Skeletal muscle cell (primary cell): Measurements from ENCODE around the gene DSN1.
A peak's percentile ranks its signal among the peaks of the same experiment; 100 is the strongest.

Source experiments
- DNase-seq: peaks from one replicate; pipeline ENCODE4 v3.0.0-alpha.2; 2010; ENCODE audit warnings: low read depth
- H3K4me3 ChIP-seq: 2 replicates; pipeline ENCODE4 v1.5.1; 2011; ENCODE audit warnings: low read depth, mild to moderate bottlenecking, control low read depth, low read length, moderate library complexity

The DSN1 gene, protein sequence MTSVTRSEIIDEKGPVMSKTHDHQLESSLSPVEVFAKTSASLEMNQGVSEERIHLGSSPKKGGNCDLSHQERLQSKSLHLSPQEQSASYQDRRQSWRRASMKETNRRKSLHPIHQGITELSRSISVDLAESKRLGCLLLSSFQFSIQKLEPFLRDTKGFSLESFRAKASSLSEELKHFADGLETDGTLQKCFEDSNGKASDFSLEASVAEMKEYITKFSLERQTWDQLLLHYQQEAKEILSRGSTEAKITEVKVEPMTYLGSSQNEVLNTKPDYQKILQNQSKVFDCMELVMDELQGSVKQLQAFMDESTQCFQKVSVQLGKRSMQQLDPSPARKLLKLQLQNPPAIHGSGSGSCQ

DNA sequence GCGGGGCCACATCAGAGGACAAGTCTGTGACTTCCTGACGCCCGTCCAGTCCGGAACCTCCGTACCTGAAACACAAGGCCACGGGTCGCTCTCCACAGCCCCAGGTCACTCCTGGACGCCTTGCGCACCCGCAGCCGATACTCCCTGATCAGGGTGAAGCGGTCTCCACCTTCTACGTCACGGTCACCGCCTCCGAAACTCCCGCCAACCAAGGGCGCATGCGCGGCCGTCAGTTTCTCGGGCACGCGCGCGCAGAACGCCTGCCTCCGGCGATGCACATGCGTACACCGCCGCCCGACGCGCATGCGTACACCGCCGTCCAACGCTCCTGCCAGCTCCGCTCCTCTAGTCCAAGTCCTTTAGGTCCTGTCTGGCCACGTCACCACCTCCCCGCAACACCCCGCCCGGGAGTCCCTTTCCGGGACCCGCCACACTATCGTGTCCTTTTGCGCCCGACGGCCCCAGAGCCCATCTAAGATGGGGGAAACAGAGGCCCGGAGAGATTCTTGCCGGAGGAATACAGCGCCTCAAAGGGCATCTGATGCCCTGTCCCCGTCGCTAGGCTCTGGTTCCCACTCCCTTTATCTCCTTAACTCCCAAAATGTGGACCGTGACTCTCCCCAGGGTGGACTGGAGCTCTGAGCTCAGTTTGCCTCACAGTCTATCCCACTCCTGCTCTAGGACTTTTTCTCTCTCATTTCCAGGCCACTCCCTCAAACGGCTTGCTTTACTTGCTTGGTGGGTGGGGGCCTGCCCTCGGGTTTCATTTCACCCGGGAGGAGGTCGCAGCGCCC lies at the start of gene DSN1:
TSS of gene DSN1 (minus strand) at position 167 of the 794 bp plus-strand sequence. CDS start 2,305 bp downstream, outside the sequence.
- H3K4me3 ChIP-seq: peak within 1 kb of the TSS; percentile 81
- DNase-seq: peak; percentile 90

DNA sequence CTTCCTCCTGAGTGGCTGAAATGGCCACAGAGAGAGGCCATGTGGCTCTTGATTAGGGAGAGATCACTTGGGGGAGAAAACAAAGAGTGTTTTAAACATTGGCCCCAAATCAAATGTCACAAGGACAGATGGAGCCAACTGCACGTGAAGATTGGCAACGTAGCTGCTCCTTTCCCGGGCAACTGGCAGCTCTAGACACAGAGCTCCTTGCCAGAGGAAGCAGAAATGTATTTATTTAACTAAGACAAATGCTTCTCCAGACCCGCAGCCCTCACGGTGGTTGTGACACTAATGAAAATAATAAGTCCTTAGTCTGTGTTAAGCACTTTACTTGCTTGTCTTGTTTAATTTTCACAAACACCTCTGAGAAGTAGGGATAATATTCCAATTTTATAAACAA lies 49.6 kb upstream of the DSN1 start:
- DNase-seq: no peak
- H3K4me3 ChIP-seq: no peak overlapping the region

DNA sequence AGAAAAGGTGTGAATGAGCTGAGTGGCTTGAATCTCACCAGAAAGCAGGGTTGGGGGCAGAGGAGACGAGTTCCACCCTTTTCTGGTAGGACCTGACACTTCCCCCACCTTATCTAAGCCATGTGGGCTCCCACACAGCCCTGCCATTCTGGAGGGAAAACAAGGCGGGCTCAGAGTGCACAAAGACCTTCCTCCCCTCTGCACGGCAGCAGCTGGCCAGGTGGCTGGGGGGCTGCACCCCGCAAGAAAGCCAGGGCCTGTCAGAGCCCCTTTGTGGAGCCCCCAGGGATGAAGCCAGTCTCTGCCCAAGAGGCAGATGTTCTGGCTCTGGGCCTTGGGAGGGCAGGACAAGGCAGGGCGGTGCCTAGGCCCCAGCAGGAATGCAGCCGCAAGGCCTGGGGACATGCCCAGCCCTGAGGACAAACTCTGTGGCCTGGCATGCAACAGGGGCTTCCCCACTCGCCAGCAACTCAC lies 48.4 kb upstream of the DSN1 start:
- no peak overlapping the region for H3K4me3 ChIP-seq
- DNase-seq: no peak

DNA sequence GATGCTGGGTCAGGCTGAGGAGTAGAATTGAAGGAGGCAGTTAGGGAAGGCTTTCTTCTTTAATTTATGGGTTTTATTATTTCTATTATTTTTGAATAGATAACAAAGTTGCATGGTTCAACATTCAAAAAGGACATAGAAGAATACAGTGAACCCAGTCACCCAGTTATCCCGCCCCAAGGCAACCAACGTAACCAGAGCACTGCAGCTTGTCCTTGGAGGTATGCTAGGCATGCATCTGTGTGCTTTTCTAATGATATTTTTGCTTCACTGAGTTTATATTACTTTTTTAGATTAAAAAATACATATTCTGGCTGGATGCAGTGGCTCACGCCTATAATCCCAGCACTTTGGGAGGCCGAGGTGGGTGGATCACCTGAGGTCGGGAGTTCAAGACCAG lies 47.4 kb upstream of the DSN1 start:
- no peak for DNase-seq
- no peak overlapping the region for H3K4me3 ChIP-seq

DNA sequence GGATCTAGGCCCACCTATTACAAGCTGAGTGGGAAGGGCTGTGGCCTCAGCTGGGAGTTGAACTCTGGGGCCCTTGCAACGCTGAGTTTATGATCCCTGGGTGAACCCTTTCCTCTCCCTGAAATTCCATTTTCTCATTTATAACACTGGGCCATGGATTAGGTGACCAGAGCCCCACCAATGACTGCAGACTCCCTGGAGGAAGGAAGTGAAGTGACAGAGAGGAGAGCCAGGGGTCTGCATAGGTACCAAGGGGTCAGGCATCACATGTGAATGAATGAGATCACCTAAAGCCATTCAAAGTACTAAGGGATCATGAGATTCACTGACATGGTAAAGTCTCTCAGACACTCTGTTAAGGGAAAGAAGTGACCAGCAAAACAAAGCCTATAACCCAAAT lies 46.5 kb upstream of the DSN1 start:
- H3K4me3 ChIP-seq: no peak overlapping the region
- no peak for DNase-seq

DNA sequence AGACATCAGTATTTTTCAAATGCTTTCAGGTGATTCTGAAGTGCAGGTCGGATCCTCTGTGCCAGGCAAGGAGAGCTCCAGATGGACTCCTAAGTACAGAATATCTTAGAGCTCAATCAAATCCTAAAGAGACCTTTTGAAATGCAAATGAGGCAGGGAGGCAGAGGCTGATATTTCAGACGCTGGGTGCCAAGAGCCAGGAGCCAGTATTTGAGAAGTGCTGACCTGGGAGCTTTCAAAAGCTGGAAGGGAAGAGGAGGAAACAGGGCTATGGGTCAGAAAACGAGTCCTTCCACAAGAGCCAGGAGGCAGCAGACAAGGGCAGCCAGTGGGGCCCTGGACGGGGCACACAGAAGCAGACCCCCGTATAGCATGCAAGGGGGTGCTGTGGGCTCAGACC lies 46.1 kb upstream of the DSN1 start:
- no peak for DNase-seq
- no peak overlapping the region for H3K4me3 ChIP-seq

DNA sequence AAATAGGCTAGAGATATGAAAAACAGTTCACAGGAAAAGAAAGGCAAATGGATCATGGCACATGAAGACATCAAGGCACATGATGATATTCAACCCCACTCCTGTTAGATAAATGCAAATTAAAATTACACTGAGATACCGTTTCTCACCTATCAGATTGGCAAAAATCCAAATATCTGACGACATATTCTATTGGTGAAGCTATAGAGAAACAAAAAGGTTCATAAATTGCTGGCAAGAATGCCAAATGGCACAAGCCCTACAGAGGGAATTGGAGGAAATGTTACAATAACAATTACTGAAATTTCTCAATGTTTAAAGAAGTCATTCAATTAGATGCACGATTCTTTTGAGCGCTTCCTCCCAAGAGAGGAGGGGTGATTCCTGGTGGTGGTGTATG lies 45.3 kb upstream of the DSN1 start:
- no peak for DNase-seq
- H3K4me3 ChIP-seq: no peak overlapping the region

DNA sequence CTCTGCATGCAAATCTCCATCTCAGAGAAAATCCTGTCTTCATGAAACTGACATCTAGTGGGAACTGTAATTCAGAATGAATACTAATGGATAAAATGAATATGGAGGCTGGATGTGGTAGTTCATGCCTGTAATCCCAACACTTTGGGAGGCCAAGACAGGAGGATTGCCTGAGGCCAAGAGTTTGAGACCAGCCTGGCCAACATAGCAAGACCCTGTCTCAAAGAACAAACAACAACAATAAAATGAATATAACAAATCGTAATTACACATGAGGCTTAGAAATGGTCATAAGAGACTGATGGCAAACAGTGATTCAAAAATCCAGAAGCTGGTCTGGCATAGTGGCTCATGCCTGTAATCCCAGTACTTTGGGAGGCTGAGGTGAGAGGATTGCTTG lies 44.6 kb upstream of the DSN1 start:
- H3K4me3 ChIP-seq: no peak overlapping the region
- no peak for DNase-seq

DNA sequence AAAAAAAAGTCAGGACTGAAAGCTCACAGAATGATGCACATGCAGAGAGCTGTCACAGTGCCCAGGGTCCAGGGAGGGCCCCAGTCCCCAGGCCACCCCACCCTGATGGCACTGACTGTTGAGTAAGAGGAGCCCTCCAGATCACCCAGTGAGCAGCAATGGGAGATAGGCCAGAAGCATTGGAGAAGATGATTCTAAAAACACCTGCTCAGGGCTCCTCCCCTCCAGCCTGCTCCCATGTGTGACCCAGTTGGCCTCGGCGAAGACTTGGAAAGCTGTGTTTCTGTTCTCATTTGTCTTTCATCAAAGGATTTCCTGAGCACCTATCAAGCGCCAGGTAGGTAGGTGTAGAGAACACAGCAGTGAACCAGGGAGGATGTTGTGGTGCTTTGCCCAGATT lies 43.9 kb upstream of the DSN1 start:
- no peak overlapping the region for H3K4me3 ChIP-seq
- no peak for DNase-seq

DNA sequence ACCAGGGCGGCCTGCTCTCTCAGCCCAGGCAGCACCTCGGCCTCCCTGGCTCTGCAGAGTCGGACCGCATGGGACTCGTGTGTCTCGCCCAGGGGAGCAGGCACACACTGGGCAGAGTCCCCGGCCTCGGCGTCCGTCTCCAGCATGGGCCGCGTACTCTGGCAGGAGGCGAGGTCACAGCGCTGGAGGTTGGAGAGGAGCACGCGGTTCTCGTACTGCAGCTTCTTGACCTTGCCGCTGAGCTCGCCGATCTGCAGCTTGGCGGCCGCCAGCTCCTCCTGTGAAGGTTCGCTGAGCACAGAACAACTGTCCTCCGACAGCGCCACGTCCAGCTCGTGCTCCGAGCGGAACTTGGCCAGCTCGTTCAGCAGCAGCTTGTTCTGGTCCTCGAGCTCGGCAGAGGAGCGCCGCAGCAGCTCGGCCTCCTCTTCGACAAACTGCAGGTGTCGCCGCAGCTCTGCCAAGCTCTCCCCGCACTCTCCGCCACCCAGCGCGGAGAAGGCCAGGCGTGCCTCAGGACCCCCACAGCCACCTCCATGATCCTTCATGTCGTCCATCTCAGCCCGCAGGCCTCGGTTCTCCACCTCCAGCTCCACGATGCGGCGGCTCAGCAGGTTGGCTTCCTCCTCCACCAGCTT lies 42.0 kb upstream of the DSN1 start:
- DNase-seq: no peak
- no peak overlapping the region for H3K4me3 ChIP-seq

DNA sequence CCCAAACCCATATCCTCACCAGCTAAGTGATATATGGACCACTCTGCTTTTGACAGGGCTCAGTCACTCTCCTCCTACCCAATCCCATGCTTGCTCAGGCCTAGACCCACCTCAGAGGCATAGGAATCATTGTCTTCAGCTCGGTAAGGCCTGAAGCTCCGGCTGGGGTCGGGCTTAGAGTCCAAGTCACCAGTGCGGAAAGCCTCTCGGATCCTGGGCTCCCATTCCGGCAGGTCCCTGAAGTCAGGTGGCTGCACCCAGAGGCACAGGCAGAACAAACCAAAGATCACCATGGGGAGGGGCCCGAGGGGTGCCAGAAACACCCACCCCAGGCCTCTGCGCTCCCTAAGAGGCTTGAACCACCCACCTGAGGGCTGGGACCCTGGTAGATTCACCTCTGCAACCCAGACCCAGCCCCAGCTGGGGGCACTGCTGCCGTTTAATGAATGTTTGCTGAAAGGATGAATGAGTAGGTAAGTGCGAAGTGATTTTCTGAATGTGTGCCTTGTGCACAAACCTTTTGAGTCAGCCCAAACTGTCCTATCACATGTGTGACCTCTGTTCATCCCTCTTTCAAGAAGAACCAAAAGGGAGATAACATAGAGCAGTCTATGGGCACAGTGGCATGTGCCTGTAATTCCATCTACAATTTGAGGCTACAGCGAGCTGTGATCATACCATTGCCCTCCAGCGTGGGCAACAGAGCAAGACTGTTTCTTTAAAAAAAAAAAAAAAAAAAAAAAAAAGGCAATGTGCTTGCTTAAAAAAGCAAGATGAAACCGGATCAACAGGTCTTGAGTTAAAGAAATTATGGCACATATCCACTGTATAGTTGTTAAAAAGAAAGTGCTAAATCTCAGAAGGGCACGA lies 39.3 kb upstream of the DSN1 start:
- no peak overlapping the region for H3K4me3 ChIP-seq
- DNase-seq: no peak

DNA sequence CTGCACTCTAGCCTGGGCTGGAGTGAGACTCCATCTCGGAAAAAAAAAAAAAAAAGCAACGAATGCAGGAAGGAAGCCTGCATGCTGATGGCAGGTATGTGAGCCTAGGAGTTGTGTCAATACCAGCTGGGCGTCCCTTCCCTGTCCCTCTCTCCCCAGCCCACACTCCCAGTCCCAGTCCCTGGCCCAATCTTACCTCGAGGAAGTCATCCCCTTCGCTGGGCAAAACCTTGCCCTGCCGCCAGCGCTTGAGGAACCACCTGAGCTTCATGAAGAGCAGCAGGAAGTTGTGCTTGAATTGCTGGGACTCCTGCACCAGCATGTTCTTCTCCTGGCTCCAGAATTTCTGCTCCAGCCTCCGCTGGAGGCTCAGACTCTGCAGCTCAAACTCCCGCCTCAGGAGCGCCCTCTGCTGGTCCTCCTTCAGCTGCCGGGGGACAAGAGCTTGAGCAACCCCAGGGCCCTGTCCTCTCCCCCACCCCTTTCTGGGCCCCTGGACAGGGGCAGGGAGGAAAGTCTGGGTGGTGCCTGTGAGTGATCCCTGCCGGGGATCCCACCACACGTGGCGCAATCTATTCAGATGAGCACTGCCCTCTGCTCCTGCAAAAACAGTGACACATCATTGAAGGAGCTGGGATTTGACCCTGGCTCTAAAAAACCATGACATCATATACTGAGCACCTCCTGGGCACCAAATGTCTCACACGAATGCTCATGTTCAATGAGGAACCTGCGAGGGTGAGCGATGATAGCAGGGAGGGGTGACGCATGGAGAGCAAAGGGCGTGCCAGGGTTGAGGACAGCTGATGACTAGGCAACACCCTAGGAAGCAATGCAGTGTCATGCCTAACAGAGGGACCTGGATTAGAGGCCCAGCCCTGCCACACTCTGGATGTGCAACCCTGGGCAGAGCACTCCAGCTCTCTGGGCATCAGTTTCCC lies 35.0 kb upstream of the DSN1 start:
- H3K4me3 ChIP-seq: no peak overlapping the region
- peak; percentile 90 for DNase-seq

DNA sequence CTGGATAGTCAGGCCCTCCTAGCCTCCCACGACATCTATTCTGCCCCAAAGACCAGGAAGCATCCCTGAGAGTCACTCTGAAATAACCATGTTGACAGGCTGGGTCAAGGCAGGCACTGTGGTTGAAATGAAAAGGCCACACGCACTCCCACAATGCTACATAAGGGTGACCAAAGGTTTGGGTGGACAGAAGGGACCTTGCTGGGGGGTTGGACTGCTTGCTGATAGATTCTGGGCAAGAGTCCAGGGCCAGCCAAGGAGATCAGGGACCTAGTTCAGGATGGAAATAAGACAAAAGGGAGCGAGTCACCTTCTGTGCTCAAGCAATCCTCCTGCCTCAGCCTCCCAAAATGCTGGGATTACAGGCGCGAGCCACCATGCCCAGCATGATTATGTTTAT lies 32.5 kb upstream of the DSN1 start:
- no peak overlapping the region for H3K4me3 ChIP-seq
- no peak for DNase-seq

DNA sequence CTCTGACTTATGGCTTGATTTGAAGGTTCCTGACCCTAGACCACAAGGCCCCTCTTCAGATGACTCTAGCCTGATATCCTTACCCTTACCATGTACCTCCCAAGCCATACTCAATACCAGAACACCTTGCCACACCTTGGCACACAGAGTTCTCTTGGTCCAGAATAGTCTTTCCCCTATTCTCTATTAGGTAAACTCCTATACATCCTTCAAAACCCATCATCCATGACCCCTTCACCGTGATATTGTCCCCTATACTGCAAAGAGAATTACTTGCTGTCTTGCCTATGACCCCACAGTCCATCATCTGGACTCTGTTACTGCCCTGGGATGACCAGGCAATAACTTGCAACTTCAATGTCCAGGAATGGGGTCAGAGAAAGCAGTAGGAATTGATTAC lies 31.8 kb upstream of the DSN1 start:
- no peak for DNase-seq
- H3K4me3 ChIP-seq: no peak overlapping the region

DNA sequence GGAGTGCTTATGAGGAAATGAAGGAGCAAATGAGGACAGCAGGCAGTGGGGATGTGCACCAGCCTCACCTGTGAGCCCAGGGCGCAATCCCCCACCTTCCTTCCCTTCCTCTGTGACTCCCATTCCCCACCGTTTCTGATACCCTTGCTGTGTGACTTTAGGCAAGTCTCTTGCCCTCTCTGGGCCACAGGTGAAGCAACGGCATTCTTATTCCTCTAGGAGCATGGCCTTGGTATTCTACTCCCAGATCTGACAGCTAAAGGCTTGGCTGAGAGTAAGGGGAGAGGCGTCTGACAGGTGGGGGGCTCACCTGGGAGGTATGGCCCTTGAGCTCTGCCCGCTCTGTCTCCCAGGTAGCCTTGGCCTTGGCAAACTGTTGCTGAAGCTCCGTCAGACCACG lies 30.9 kb upstream of the DSN1 start:
- DNase-seq: no peak
- H3K4me3 ChIP-seq: no peak overlapping the region

DNA sequence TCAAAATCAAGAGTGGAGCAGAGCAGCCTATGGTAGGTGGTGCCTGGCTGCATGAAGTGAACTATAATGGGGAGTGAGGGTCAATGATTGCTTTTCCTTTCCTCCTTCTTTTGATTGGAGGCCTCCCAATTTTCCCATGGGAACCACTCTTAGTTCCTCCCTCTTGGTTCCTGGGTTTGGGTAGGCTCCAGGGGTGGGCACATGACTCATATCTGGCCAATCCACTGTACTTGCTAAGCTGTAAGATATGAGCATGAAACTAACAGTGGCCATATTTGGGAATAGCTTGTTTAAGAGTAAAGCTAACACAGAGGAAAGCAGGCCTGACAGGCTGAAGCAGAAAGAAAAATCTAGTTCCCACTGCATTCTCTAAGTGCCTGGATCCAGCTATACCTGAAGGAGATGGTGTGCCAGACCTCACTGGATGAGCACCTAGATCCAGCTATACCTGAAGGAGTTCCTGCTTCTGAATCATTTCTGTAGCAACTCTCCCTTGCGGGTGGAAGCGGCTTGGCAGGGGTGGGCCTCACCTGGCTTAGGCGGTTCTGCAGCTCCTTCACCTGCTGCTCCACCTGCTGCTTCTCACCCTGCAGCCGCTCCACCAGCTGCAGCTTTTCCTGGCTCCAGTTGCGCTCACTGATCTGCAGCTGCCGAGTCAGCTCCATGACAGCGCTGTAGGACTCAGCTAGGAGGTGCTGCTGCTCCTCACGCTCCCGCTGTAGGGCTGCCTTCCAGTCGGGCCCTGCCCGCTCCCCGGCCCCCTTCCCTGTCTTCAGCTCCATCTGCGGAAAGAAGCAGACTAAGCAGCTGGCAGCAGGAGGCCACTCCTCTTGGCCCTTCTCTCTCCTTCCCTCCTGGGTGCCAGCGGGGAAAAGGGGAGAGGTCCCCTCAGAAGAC lies 29.0 kb upstream of the DSN1 start:
- peak; percentile 6 for DNase-seq

DNA sequence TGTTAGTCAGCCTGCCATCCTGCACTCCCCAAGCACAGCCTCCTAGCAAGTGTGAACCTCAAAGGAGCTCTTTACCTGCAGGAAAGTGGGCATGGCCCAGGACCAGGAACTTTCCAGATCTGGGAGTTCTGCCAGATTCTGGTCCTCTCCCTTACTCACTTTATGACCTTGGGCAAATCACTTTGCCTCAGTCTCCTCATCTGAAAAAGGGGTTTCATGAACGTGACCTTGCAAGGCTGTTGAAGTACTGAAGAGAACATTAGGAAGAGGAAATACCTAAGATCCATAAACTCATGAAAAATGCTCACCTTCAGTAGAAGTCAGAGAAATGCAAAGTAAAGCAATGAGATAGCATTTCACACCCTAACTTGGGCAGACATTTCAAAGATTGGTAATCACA lies 26.8 kb upstream of the DSN1 start:
- no peak for DNase-seq
- no peak overlapping the region for H3K4me3 ChIP-seq

More for the DNA sequence above, 29.0 kb upstream of the DSN1 start:
- no peak overlapping the region for H3K4me3 ChIP-seq
